K562 (cell line): ENCODE results near the gene ZNF785. TPM values are rescaled to one million over a fixed set of nuclear protein-coding genes. Genes with fewer than 3 reads are reported as not detected.
A peak's percentile ranks its signal among the peaks of the same experiment; 100 is the strongest.

Experiments
- HMG20B ChIP-seq: fragments of 250-450 bp; sonication (Bioruptor Pico); IDR thresholded peaks from 2 replicates; pipeline ENCODE4 v1.5.0; 2021; ENCODE audit warnings: mild to moderate bottlenecking
- HNRNPL ChIP-seq: fragments of 200-400 bp; formaldehyde crosslinking; IDR thresholded peaks from 2 replicates; pipeline ENCODE4 v1.6.1; 2017; ENCODE audit warnings: low read depth, mild to moderate bottlenecking, low read length
- NCOA4 ChIP-seq: fragments of 450-650 bp; IDR thresholded peaks from 2 replicates; pipeline ENCODE4 v1.6.1; 2018; ENCODE audit warnings: mild to moderate bottlenecking; ENCODE audit not compliant: partially characterized antibody
- NFYB ChIP-seq: IDR thresholded peaks from 2 replicates; pipeline ENCODE4 v1.6.1; 2011; ENCODE audit warnings: mild to moderate bottlenecking, moderate library complexity; ENCODE audit not compliant: insufficient read length; ENCODE audit errors: extremely low read depth
- NR2C2 ChIP-seq, 2 experiments: fragments of 200-800 bp in 1 of 2; sonication (Bioruptor generic) in 1 of 2; sonication (generic) in 1 of 2; formaldehyde crosslinking in 1 of 2; IDR thresholded peaks; 2 replicates each; pipeline versions ENCODE4 v1.6.1 to v1.8.0; 2016 to 2022; ENCODE audit warnings: mild to moderate bottlenecking in 1 of 2, missing compliant biosample characterization in 1 of 2, missing genetic modification characterization in 1 of 2, missing genetic modification reagents in 1 of 2
- POLR2H ChIP-seq: IDR thresholded peaks from 2 replicates; pipeline ENCODE4 v1.6.1; 2016; ENCODE audit warnings: missing genetic modification characterization, low read depth, mild to moderate bottlenecking, control low read depth, missing compliant biosample characterization, moderate library complexity
- TAF7 ChIP-seq: fragments of 450-650 bp; IDR thresholded peaks from 2 replicates; pipeline ENCODE4 v1.6.1; 2016; ENCODE audit warnings: missing genetic modification characterization, missing compliant biosample characterization
- ZFP1 ChIP-seq: fragments of 450-650 bp; formaldehyde crosslinking; IDR thresholded peaks from 2 replicates; pipeline ENCODE4 v1.4.0; 2020; ENCODE audit warnings: mild to moderate bottlenecking, mixed read lengths
- ZNF274 ChIP-seq: IDR thresholded peaks from 2 replicates; pipeline ENCODE4 v1.6.1; 2011; ENCODE audit warnings: low read depth, mild to moderate bottlenecking, low read length, moderate library complexity, borderline replicate concordance
- ZNF644 ChIP-seq: fragments of 200-800 bp; sonication (Bioruptor generic); IDR thresholded peaks from 2 replicates; pipeline ENCODE4 v1.6.1; 2016; ENCODE audit warnings: low read depth, missing genetic modification characterization, missing compliant biosample characterization
- ZNF764 ChIP-seq: fragments of 250-450 bp; sonication (Bioruptor Pico); IDR thresholded peaks from 2 replicates; pipeline ENCODE4 v1.4.0; 2020; ENCODE audit warnings: low read depth, mild to moderate bottlenecking, moderate library complexity
- ZSCAN29 ChIP-seq: fragments of 450-650 bp; IDR thresholded peaks from 2 replicates; pipeline ENCODE4 v1.6.1; 2017
- polyA plus RNA-seq, 8 experiments: library from polyadenylated mRNA; depleted of rRNA in 4 of 8; stranded (reverse) in 5 of 8; unstranded in 3 of 8; fragments of >200 nt; fragmentation: Nextera tagmentation in 2 of 8; fragmentation: Illumina TruSeq in 1 of 8; extraction: Ambion mirVana in 2 of 8; extraction: Trizol in 1 of 8; gene quantifications; 2 replicates each; pipeline versions ENCODE4 v1.2.1 to v1.2.3, GENCODE V29; 2011 to 2014; ENCODE audit warnings: inconsistent platforms in 1 of 8, missing spikeins in 1 of 8
- total RNA-seq, 7 experiments: library from RNA; depleted of rRNA in 6 of 7; stranded (reverse); fragments of >200 nt in 6 of 7; fragmentation: Illumina TruSeq in 2 of 7; extraction: Trizol in 2 of 7; gene quantifications; 2 replicates each; pipeline versions ENCODE4 v1.2.1 to v1.2.3, GENCODE V29; 2011 to 2021; ENCODE audit warnings: low replicate concordance in 1 of 7
- TF ChIP-seq, protein P1 (sequence below), 3 experiments: fragments of 200-800 bp in 1 of 3; fragments of 250-450 bp in 1 of 3; fragments of 450-650 bp in 1 of 3; sonication (Bioruptor Pico) in 1 of 3; sonication (Bioruptor generic) in 1 of 3; formaldehyde crosslinking in 1 of 3; IDR thresholded peaks; 2 replicates each; pipeline versions ENCODE4 v1.6.1 to v1.8.0; 2016 to 2022; ENCODE audit warnings: mild to moderate bottlenecking in 2 of 3, missing genetic modification characterization in 2 of 3, missing compliant biosample characterization in 1 of 3, moderate library complexity in 1 of 3
- TF ChIP-seq, protein P2 (sequence below): fragments of 450-650 bp; IDR thresholded peaks from 2 replicates; pipeline ENCODE4 v1.7.1; 2018; ENCODE audit warnings: mild to moderate bottlenecking, low read depth; ENCODE audit not compliant: partially characterized antibody
- TF ChIP-seq, protein P3 (sequence below): fragments of 250-450 bp; sonication (Bioruptor Pico); IDR thresholded peaks from 2 replicates; pipeline ENCODE4 v1.5.0; 2021
- TF ChIP-seq, protein P4 (sequence below): IDR thresholded peaks from 3 replicates; pipeline ENCODE4 v1.6.1; 2011; ENCODE audit warnings: borderline replicate concordance, mild to moderate bottlenecking, moderate library complexity; ENCODE audit not compliant: insufficient read length; ENCODE audit errors: extremely low read depth

The ZNF785 gene
- total and polyA plus RNA-seq, 9 of the 15 experiments (the other 6 are each of a cell fraction or from before 2014, with no cell fraction given) = 0.64 to 11.0 (median 6.4) TPM

DNA sequence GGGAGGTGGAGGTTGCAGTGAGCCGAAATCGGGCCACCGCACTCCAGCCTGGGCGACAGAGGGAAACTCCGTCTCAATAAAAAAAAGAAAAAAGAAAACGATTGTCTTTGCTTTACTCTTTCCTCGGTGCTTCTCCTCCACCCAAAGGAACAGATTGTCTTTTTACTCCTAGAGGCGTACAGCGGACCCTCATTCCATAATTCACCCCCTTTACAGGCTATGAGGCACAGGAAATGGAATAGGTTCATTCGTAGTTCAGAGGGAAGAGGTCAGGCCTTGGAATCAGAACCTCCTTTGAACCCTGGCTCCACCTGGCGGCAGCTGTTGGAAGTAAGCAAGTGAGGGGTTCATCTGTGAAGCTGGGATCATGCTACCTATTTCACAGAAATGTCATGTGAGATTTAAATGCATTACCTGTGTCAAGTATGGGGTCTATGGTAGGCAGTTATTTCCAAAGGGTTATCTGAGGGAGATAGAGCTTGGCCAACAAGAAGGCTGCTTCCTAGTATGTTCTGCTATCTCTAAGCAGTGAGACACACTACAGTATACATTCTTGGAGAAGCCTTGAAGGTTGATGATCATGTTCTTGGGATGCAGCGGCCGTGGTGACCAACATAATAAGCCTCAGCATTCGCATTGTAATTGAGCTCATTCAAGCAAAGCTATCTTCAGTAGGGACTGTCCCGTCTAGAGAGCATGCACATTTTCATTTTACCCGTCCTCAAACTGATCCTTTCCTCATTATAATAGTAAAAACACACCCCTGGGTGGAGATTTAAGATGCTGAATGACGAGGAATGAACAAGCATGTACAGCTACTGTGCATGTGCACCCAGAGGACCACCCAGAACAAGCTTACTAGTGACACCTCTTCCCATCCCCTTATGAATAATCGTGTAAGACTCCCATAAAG is 43.4 kb upstream of the ZNF785 start (continued):
- TF ChIP-seq, protein P1, sequence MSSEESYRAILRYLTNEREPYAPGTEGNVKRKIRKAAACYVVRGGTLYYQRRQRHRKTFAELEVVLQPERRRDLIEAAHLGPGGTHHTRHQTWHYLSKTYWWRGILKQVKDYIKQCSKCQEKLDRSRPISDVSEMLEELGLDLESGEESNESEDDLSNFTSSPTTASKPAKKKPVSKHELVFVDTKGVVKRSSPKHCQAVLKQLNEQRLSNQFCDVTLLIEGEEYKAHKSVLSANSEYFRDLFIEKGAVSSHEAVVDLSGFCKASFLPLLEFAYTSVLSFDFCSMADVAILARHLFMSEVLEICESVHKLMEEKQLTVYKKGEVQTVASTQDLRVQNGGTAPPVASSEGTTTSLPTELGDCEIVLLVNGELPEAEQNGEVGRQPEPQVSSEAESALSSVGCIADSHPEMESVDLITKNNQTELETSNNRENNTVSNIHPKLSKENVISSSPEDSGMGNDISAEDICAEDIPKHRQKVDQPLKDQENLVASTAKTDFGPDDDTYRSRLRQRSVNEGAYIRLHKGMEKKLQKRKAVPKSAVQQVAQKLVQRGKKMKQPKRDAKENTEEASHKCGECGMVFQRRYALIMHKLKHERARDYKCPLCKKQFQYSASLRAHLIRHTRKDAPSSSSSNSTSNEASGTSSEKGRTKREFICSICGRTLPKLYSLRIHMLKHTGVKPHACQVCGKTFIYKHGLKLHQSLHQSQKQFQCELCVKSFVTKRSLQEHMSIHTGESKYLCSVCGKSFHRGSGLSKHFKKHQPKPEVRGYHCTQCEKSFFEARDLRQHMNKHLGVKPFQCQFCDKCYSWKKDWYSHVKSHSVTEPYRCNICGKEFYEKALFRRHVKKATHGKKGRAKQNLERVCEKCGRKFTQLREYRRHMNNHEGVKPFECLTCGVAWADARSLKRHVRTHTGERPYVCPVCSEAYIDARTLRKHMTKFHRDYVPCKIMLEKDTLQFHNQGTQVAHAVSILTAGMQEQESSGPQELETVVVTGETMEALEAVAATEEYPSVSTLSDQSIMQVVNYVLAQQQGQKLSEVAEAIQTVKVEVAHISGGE (CRISPR knock-in tag; IDR thresholded peaks at IDR 0.05) = no peak
- TF ChIP-seq NR2C2 (CRISPR knock-in tag; IDR thresholded peaks at IDR 0.05) (peak; percentile 76; the same call in 1 of the 2 replicates), NR2C2 (tag; IDR thresholded peaks at IDR 0.05) (peak; percentile 98), TAF7 (tag) (no peak), ZNF274 (no peak), POLR2H (no peak), ZFP1 (no peak), HMG20B (CRISPR knock-in tag) (no peak), ZNF644 (tag) (no peak), ZSCAN29 (no peak), ZNF764 (CRISPR knock-in tag) (no peak), NCOA4 (no peak), HNRNPL (no peak), NFYB (no peak)
- TF ChIP-seq, protein P2, sequence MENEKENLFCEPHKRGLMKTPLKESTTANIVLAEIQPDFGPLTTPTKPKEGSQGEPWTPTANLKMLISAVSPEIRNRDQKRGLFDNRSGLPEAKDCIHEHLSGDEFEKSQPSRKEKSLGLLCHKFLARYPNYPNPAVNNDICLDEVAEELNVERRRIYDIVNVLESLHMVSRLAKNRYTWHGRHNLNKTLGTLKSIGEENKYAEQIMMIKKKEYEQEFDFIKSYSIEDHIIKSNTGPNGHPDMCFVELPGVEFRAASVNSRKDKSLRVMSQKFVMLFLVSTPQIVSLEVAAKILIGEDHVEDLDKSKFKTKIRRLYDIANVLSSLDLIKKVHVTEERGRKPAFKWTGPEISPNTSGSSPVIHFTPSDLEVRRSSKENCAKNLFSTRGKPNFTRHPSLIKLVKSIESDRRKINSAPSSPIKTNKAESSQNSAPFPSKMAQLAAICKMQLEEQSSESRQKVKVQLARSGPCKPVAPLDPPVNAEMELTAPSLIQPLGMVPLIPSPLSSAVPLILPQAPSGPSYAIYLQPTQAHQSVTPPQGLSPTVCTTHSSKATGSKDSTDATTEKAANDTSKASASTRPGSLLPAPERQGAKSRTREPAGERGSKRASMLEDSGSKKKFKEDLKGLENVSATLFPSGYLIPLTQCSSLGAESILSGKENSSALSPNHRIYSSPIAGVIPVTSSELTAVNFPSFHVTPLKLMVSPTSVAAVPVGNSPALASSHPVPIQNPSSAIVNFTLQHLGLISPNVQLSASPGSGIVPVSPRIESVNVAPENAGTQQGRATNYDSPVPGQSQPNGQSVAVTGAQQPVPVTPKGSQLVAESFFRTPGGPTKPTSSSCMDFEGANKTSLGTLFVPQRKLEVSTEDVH = no peak
- TF ChIP-seq, protein P3, sequence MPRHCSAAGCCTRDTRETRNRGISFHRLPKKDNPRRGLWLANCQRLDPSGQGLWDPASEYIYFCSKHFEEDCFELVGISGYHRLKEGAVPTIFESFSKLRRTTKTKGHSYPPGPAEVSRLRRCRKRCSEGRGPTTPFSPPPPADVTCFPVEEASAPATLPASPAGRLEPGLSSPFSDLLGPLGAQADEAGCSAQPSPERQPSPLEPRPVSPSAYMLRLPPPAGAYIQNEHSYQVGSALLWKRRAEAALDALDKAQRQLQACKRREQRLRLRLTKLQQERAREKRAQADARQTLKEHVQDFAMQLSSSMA = no peak
- TF ChIP-seq, protein P4, sequence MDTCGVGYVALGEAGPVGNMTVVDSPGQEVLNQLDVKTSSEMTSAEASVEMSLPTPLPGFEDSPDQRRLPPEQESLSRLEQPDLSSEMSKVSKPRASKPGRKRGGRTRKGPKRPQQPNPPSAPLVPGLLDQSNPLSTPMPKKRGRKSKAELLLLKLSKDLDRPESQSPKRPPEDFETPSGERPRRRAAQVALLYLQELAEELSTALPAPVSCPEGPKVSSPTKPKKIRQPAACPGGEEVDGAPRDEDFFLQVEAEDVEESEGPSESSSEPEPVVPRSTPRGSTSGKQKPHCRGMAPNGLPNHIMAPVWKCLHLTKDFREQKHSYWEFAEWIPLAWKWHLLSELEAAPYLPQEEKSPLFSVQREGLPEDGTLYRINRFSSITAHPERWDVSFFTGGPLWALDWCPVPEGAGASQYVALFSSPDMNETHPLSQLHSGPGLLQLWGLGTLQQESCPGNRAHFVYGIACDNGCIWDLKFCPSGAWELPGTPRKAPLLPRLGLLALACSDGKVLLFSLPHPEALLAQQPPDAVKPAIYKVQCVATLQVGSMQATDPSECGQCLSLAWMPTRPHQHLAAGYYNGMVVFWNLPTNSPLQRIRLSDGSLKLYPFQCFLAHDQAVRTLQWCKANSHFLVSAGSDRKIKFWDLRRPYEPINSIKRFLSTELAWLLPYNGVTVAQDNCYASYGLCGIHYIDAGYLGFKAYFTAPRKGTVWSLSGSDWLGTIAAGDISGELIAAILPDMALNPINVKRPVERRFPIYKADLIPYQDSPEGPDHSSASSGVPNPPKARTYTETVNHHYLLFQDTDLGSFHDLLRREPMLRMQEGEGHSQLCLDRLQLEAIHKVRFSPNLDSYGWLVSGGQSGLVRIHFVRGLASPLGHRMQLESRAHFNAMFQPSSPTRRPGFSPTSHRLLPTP = no peak
